Activated CD4-positive, alpha-beta memory T cell treated with anti-CD3 and anti-CD28 coated beads for 36 hours (primary cell): ENCODE measurements around the gene FAM13A. TPM values are rescaled to one million over a fixed set of nuclear protein-coding genes. Genes with fewer than 3 reads are reported as not detected.

Source experiments
- CTCF ChIA-PET: fragments of 350-600 bp; sonication (Branson Sonifier 250); formaldehyde crosslinking; loops from one replicate; lab custom pipeline; 2021; ENCODE audit warnings: antibody characterized with exemption, inconsistent platforms; lab: Charles Lee
- POLR2A ChIA-PET: fragments of 350-600 bp; sonication (Branson Sonifier 250); formaldehyde crosslinking; loops from one replicate; lab custom pipeline; 2021; ENCODE audit warnings: antibody characterized with exemption; lab: Charles Lee
- DNase-seq: peaks from one replicate; pipeline ENCODE4 v3.0.0-alpha.2; 2020
- H3K27ac Mint-ChIP-seq: one replicate; pipeline ENCODE4 v1.8.0; 2021; ENCODE audit warnings: mixed read lengths
- H3K27me3 Mint-ChIP-seq: one replicate; pipeline ENCODE4 v1.8.0; 2021; ENCODE audit warnings: mixed read lengths
- H3K36me3 Mint-ChIP-seq: one replicate; pipeline ENCODE4 v1.8.0; 2021; ENCODE audit warnings: mixed read lengths
- H3K4me1 Mint-ChIP-seq: one replicate; pipeline ENCODE4 v1.8.0; 2021; ENCODE audit warnings: low read depth, mixed read lengths
- H3K4me3 Mint-ChIP-seq: one replicate; pipeline ENCODE4 v1.8.0; 2021; ENCODE audit warnings: mild to moderate bottlenecking, mixed read lengths
- H3K9me3 Mint-ChIP-seq: one replicate; pipeline ENCODE4 v1.8.0; 2021; ENCODE audit warnings: mixed read lengths
- intact Hi-C: fragments of 100-400 bp; cut with micrococcal nuclease; formaldehyde crosslinking; loops from one replicate; pipeline ENCODE4 v1.15.1; 2023
- total RNA-seq, 2 experiments: library from RNA; stranded (reverse); gene quantifications; one replicate each; pipeline ENCODE4 v1.2.3, GENCODE V29; 2021

FAM13A gene
- total RNA-seq, 2 experiments from 2014 or later: 2.3 to 2.6 TPM

- intact Hi-C loops: no loop called here
- Mint-ChIP-seq H3K9me3 (no peaks in the 10 kb centered on the region), H3K4me1 (peaks cover 2% of the 10 kb centered on the region), H3K36me3 (no peaks in the 10 kb centered on the region), H3K4me3 (no peak overlapping the region), H3K27ac (no peak overlapping the region), H3K27me3 (no peaks in the 10 kb centered on the region)
- ChIA-PET POLR2A (interaction anchor here (1.3 kb wide), 1 partner anchor 17 kb away, joined by 3 read pairs; no protein-coding TSS in a partner anchor), CTCF (interaction anchor here (1.0 kb wide), 1 partner anchor 62 kb away, joined by 3 read pairs; no protein-coding TSS in a partner anchor)
- no peak for DNase-seq
Measured at GRCh38 chr4:88880501-88881226, 176.3 kb downstream of the FAM13A start.

GRCh38 chr4:88879991-88880390 is 177.0 kb downstream of the FAM13A start:
- CTCF ChIA-PET: interaction anchor here (1.0 kb wide), 1 partner anchor 61 kb away, joined by 3 read pairs; no protein-coding TSS in a partner anchor

GRCh38 chr4:88878642-88879041 is 178.3 kb downstream of the FAM13A start:
- POLR2A ChIA-PET: no interaction called here
- no peaks in the 10 kb centered on the region for H3K27me3 Mint-ChIP-seq
- no peak for DNase-seq
- peaks cover 5% of the 10 kb centered on the region for H3K9me3 Mint-ChIP-seq
- no peak overlapping the region for H3K27ac Mint-ChIP-seq
- H3K4me1 Mint-ChIP-seq: peaks cover 2% of the 10 kb centered on the region
- H3K4me3 Mint-ChIP-seq: no peak overlapping the region
- H3K36me3 Mint-ChIP-seq: no peaks in the 10 kb centered on the region
- intact Hi-C loops: no loop called here
- CTCF ChIA-PET: no interaction called here

More at GRCh38 chr4:88879991-88880390, 177.0 kb downstream of the FAM13A start:
- no peak overlapping the region for H3K27ac Mint-ChIP-seq
- H3K27me3 Mint-ChIP-seq: no peaks in the 10 kb centered on the region
- H3K9me3 Mint-ChIP-seq: peaks cover 4% of the 10 kb centered on the region
- DNase-seq: no peak
- POLR2A ChIA-PET: interaction anchor here (1.3 kb wide), 1 partner anchor 17 kb away, joined by 3 read pairs; no protein-coding TSS in a partner anchor
- peaks cover 2% of the 10 kb centered on the region for H3K4me1 Mint-ChIP-seq
- H3K36me3 Mint-ChIP-seq: no peaks in the 10 kb centered on the region
- no peak overlapping the region for H3K4me3 Mint-ChIP-seq
- intact Hi-C loops: no loop called here

- peaks cover 5% of the 10 kb centered on the region for H3K9me3 Mint-ChIP-seq
- intact Hi-C loops: no loop called here
- H3K27me3 Mint-ChIP-seq: peaks cover 2% of the 10 kb centered on the region
- no peaks in the 10 kb centered on the region for H3K4me1 Mint-ChIP-seq
- no peak overlapping the region for H3K27ac Mint-ChIP-seq
- no peak for DNase-seq
- no peaks in the 10 kb centered on the region for H3K36me3 Mint-ChIP-seq
- CTCF ChIA-PET: no interaction called here
- POLR2A ChIA-PET: no interaction called here
- H3K4me3 Mint-ChIP-seq: no peak overlapping the region
Measured at GRCh38 chr4:88870428-88870827, 186.6 kb downstream of the FAM13A start.

DNA sequence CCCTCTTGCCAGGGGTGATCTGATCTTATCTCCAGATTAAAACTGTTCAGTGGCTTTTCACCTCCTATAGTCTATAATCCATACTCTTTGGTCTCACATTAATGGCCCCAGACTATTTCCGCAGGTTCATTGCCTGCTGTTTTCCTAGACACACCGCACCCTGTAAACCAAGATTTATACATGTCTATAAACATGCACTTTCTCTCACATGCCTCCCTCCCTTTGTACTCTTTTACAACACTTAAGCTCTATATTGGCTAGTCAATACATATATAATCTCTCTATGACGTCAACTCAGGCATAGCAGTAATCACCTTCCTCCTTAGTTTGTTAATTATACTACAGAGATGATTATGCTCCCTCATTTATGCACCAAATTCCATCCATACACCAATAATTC is 188.5 kb downstream of the FAM13A start:
- H3K9me3 Mint-ChIP-seq: no peaks in the 10 kb centered on the region
- H3K36me3 Mint-ChIP-seq: no peaks in the 10 kb centered on the region
- POLR2A ChIA-PET: no interaction called here
- DNase-seq: no peak
- no peak overlapping the region for H3K4me3 Mint-ChIP-seq
- no peak overlapping the region for H3K27ac Mint-ChIP-seq
- H3K4me1 Mint-ChIP-seq: no peaks in the 10 kb centered on the region
- intact Hi-C loops: no loop called here
- CTCF ChIA-PET: no interaction called here
- peaks cover 2% of the 10 kb centered on the region for H3K27me3 Mint-ChIP-seq

DNA sequence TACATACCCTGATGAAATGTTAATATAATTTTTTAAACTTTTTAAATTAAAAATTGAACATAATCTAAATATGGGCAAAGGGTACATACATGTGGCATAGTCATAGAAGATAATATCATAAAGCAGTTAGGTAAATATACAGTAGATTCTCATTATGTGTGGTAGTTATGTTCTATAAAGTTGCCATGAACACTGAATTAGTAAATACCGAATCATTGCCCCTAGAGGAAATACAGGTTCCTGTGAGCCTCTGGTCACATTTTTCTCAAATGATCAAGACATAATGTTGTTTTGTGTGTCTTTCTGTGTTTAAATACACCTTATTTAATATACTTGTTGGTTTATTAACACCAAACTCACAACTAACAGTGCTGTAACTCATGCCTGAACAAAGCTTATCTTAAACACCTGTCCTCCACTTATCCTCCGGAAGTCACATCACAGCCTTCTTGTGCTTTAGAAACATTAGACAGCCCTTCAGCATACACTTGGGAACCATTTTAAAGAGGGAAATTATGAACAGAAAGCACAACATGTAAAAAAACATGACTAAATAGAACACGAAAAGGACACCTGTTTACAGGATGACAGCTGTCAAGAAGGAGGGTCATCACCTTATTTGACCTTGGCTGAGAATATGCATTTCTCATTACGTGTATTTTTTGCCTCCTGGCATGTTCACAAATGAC is 190.0 kb downstream of the FAM13A start:
- Mint-ChIP-seq H3K9me3 (no peaks in the 10 kb centered on the region), H3K27ac (no peak overlapping the region), H3K27me3 (peaks cover 2% of the 10 kb centered on the region), H3K36me3 (no peaks in the 10 kb centered on the region), H3K4me3 (no peak overlapping the region), H3K4me1 (no peaks in the 10 kb centered on the region)
- no peak for DNase-seq
- intact Hi-C loops: no loop called here
- ChIA-PET POLR2A (no interaction called here), CTCF (no interaction called here)

DNA sequence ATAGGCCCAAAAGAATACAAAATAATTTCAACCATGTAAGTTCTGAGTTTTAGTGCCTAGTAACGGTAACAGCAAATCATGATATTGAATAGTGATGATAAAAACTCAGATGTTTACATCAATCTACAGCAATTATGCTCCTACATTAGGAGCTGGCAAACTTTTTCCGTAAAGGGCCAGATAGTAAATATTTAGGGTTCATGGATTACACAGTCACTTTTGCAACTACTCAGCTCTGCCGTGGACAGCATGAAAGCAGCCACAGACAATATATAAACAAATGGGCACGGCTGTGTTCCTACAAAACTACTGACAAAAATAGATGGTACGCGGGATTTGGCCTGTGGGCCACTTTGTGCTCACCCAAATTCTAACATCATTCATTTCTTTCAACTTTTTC is 191.5 kb downstream of the FAM13A start:
- Mint-ChIP-seq H3K9me3 (no peaks in the 10 kb centered on the region), H3K27ac (no peak overlapping the region), H3K4me3 (no peak overlapping the region), H3K4me1 (no peaks in the 10 kb centered on the region), H3K36me3 (no peaks in the 10 kb centered on the region), H3K27me3 (peaks cover 2% of the 10 kb centered on the region)
- intact Hi-C loops: no loop called here
- DNase-seq: no peak
- CTCF ChIA-PET: no interaction called here
- POLR2A ChIA-PET: no interaction called here

- peaks cover 2% of the 10 kb centered on the region for H3K27me3 Mint-ChIP-seq
Measured at GRCh38 chr4:88865046-88865445, 191.9 kb downstream of the FAM13A start.

GRCh38 chr4:88860586-88860985 is 196.4 kb downstream of the FAM13A start:
- H3K27ac Mint-ChIP-seq: no peak overlapping the region
- CTCF ChIA-PET: interaction anchor here (1.3 kb wide), 1 partner anchor 163 kb away, joined by 4 read pairs; no protein-coding TSS in a partner anchor
- POLR2A ChIA-PET: no interaction called here

More at GRCh38 chr4:88865046-88865445, 191.9 kb downstream of the FAM13A start:
- H3K27ac Mint-ChIP-seq: no peak overlapping the region
- ChIA-PET POLR2A (no interaction called here), CTCF (no interaction called here)
- no peaks in the 10 kb centered on the region for H3K9me3 Mint-ChIP-seq
- H3K4me1 Mint-ChIP-seq: no peaks in the 10 kb centered on the region
- no peak overlapping the region for H3K4me3 Mint-ChIP-seq
- intact Hi-C loops: no loop called here
- no peaks in the 10 kb centered on the region for H3K36me3 Mint-ChIP-seq
- no peak for DNase-seq

DNA sequence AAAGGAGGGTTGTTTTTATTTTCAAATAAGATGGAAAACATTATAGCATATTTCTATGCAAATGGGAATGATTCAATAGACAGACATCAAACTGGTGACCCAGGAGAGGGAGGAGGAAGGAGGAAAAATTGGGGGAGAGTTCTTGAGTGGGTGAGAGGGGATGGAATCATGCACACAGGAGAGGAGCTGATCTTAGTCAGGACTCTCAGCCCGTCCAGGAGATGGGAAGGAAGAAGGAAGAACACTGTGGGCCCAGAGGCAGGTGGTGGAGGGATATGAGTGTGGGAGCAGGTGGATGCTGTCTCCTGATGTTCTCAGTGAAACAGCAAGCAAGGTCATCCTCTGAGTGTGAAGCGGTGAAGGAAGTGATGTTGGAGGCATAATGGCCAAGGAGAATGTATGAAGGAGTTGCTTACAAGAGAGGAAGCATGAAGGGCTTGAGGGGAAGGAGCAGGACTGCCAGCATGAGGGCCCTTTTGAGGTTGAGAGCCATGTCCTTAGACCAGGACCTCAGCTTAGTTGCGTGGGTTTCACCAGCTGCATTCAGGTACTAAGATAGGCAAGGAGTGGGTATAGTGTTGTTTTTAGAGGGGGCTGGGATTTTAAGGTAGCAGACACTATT is 197.7 kb downstream of the FAM13A start:
- no peaks in the 10 kb centered on the region for H3K27me3 Mint-ChIP-seq
- H3K4me1 Mint-ChIP-seq: no peaks in the 10 kb centered on the region
- DNase-seq: no peak
- intact Hi-C loops: no loop called here
- CTCF ChIA-PET: interaction anchor here (1.3 kb wide), 1 partner anchor 164 kb away, joined by 4 read pairs; no protein-coding TSS in a partner anchor
- POLR2A ChIA-PET: no interaction called here
- no peak overlapping the region for H3K4me3 Mint-ChIP-seq
- H3K36me3 Mint-ChIP-seq: no peaks in the 10 kb centered on the region
- H3K9me3 Mint-ChIP-seq: no peaks in the 10 kb centered on the region
- no peak overlapping the region for H3K27ac Mint-ChIP-seq

More at GRCh38 chr4:88860586-88860985, 196.4 kb downstream of the FAM13A start:
- Mint-ChIP-seq H3K27me3 (no peaks in the 10 kb centered on the region), H3K36me3 (no peaks in the 10 kb centered on the region), H3K4me1 (no peaks in the 10 kb centered on the region), H3K4me3 (no peak overlapping the region), H3K9me3 (no peaks in the 10 kb centered on the region)
- intact Hi-C loops: no loop called here
- DNase-seq: no peak

DNA sequence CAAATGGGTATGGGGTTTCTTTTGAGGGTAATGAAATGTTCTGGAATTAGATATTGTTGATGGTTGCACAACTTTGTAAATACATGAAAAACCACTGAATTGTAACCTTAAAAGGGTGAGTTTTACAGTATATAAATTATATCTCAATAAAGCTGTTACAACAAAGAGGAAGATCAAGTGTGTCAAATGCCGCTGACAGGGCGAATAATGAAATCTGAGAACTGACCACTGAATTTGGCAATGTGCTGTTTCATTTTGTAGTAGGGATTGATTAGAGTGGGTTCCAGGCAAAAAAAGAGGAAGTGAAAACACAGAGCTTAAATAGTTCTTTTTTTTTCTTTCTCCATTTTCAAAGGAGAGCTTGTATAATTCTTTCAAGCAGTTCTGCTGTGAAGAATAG is 198.2 kb downstream of the FAM13A start:
- intact Hi-C loops: no loop called here
- no peaks in the 10 kb centered on the region for H3K27me3 Mint-ChIP-seq
- H3K27ac Mint-ChIP-seq: no peak overlapping the region
- H3K36me3 Mint-ChIP-seq: no peaks in the 10 kb centered on the region
- H3K9me3 Mint-ChIP-seq: no peaks in the 10 kb centered on the region
- ChIA-PET CTCF (no interaction called here), POLR2A (no interaction called here)
- no peak for DNase-seq
- no peaks in the 10 kb centered on the region for H3K4me1 Mint-ChIP-seq
- no peak overlapping the region for H3K4me3 Mint-ChIP-seq

GRCh38 chr4:88857588-88857987 is 199.4 kb downstream of the FAM13A start:
- CTCF ChIA-PET: interaction anchor here (0.6 kb wide), 1 partner anchor 98 kb away, joined by 3 read pairs; no protein-coding TSS in a partner anchor

More at GRCh38 chr4:88857588-88857987, 199.4 kb downstream of the FAM13A start:
- Mint-ChIP-seq H3K27ac (no peak overlapping the region), H3K4me3 (no peak overlapping the region), H3K4me1 (no peaks in the 10 kb centered on the region), H3K27me3 (no peaks in the 10 kb centered on the region), H3K9me3 (no peaks in the 10 kb centered on the region), H3K36me3 (no peaks in the 10 kb centered on the region)
- POLR2A ChIA-PET: no interaction called here
- DNase-seq: no peak
- intact Hi-C loops: no loop called here
